Smooth muscle cell (in vitro differentiated cells): ENCODE data around the gene CA10. TPM values are rescaled to one million over a fixed set of nuclear protein-coding genes. Genes with fewer than 3 reads are reported as not detected.

Source experiments
- DNase-seq: peaks from one replicate; lab custom pipeline; 2025; ENCODE audit not compliant: unreplicated experiment; lab: John Stamatoyannopoulos, UW
- H2AFZ ChIP-seq: fragments of 200-600 bp; sonication (generic); 2 replicates; pipeline ENCODE4 v1.6.0; 2016; ENCODE audit warnings: antibody characterized with exemption, low read depth, mild to moderate bottlenecking
- H3F3A ChIP-seq: fragments of 200-600 bp; sonication (generic); 2 replicates; pipeline ENCODE4 v1.6.0; 2017; ENCODE audit warnings: antibody characterized with exemption, low read depth
- H3K27ac ChIP-seq: fragments of 200-600 bp; sonication (generic); 2 replicates; pipeline ENCODE4 v1.5.1; 2016; ENCODE audit warnings: low read depth, mild to moderate bottlenecking
- H3K27me3 ChIP-seq: fragments of 200-600 bp; sonication (generic); 2 replicates; pipeline ENCODE4 v1.6.1; 2016; ENCODE audit warnings: low read depth, mild to moderate bottlenecking
- H3K36me3 ChIP-seq: fragments of 200-600 bp; sonication (generic); 2 replicates; pipeline ENCODE4 v1.5.1; 2016; ENCODE audit warnings: low read depth
- H3K4me1 ChIP-seq: fragments of 200-600 bp; sonication (generic); 2 replicates; pipeline ENCODE4 v1.5.1; 2016; ENCODE audit warnings: low read depth
- H3K4me2 ChIP-seq: fragments of 200-600 bp; sonication (generic); 2 replicates; pipeline ENCODE4 v1.6.0; 2016; ENCODE audit warnings: mild to moderate bottlenecking
- H3K4me3 ChIP-seq: fragments of 200-600 bp; sonication (generic); 2 replicates; pipeline ENCODE4 v1.5.1; 2016; ENCODE audit warnings: mild to moderate bottlenecking
- H3K79me2 ChIP-seq: fragments of 200-600 bp; sonication (generic); 2 replicates; pipeline ENCODE4 v1.6.0; 2016; ENCODE audit warnings: low read depth, mild to moderate bottlenecking
- H3K9ac ChIP-seq: fragments of 200-600 bp; sonication (generic); 2 replicates; pipeline ENCODE4 v1.6.0; 2016; ENCODE audit warnings: low read depth
- H3K9me3 ChIP-seq: fragments of 200-600 bp; sonication (generic); replicated peaks from 2 replicates; pipeline ENCODE4 v1.5.1; 2016; ENCODE audit warnings: low read depth
- H4K20me1 ChIP-seq: fragments of 200-600 bp; sonication (generic); 2 replicates; pipeline ENCODE4 v1.6.0; 2016; ENCODE audit warnings: low read depth
- WGBS: methylation state at CpG from one replicate; pipeline ENCODE4 v1.1.7; 2016; ENCODE audit warnings: low lambda C conversion rate; 5-methylcytosine and 5-hydroxymethylcytosine counted together
- polyA plus RNA-seq: library from polyadenylated mRNA; unstranded; fragments of >200 nt; fragmentation: Nextera tagmentation; extraction: Ambion mirVana; gene quantifications from 2 replicates; pipeline ENCODE4 v1.2.1, GENCODE V29; 2016
- total RNA-seq: library from RNA; depleted of rRNA; stranded (reverse); fragments of >200 nt; gene quantifications from 2 replicates; pipeline ENCODE4 v1.2.3, GENCODE V29; 2014
- TF ChIP-seq, protein P1 (sequence below): fragments of 200-600 bp; sonication (generic); IDR thresholded peaks from 2 replicates; pipeline ENCODE4 v1.5.1; 2017; ENCODE audit warnings: borderline replicate concordance, mild to moderate bottlenecking, antibody characterized with exemption; ENCODE audit not compliant: insufficient read depth, poor library complexity, severe bottlenecking

CA10 gene
- total and polyA plus RNA-seq, 2 experiments from 2014 or later, result 0.54 TPM; not detected in 1

DNA sequence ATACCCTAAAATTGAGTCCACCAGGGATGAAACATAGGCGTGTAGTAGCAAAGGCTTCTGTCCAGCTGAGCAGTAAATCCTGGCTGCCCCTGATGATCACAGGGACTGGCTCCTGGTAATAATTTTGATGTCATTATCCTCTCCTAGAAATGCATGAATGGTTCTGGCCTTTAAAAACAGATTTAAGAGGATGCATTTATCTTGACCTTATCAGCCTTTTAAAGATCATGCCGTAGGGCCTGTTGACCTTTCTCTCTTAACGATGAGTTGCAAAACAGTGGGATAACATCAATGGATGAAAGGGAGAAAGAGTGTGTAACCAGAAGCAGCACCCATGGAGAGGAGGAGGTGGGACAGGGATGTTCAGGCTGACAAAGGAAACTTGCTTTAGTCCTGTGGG lies 128.5 kb downstream of the CA10 start:
- no peaks in the 10 kb centered on the region for H3K9me3 ChIP-seq
- H3K4me1 ChIP-seq, result peaks cover 6% of the 10 kb centered on the region
- no peak overlapping the region for H3K4me2 ChIP-seq
- 17% methylated on average over 3 of the region's 3 CpGs for WGBS
- H3K4me3 ChIP-seq, result no peak overlapping the region
- no peak for DNase-seq
- H3F3A ChIP-seq, result peaks cover 3% of the 10 kb centered on the region
- no peaks in the 10 kb centered on the region for H3K36me3 ChIP-seq
- H2AFZ ChIP-seq, result no peak overlapping the region
- no peaks in the 10 kb centered on the region for H4K20me1 ChIP-seq
- H3K79me2 ChIP-seq, result no peaks in the 10 kb centered on the region
- TF ChIP-seq, protein P1, sequence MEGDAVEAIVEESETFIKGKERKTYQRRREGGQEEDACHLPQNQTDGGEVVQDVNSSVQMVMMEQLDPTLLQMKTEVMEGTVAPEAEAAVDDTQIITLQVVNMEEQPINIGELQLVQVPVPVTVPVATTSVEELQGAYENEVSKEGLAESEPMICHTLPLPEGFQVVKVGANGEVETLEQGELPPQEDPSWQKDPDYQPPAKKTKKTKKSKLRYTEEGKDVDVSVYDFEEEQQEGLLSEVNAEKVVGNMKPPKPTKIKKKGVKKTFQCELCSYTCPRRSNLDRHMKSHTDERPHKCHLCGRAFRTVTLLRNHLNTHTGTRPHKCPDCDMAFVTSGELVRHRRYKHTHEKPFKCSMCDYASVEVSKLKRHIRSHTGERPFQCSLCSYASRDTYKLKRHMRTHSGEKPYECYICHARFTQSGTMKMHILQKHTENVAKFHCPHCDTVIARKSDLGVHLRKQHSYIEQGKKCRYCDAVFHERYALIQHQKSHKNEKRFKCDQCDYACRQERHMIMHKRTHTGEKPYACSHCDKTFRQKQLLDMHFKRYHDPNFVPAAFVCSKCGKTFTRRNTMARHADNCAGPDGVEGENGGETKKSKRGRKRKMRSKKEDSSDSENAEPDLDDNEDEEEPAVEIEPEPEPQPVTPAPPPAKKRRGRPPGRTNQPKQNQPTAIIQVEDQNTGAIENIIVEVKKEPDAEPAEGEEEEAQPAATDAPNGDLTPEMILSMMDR, result no peak
- H3K27ac ChIP-seq, result no peak overlapping the region
- H3K9ac ChIP-seq, result no peak overlapping the region
- H3K27me3 ChIP-seq, result no peaks in the 10 kb centered on the region

DNA sequence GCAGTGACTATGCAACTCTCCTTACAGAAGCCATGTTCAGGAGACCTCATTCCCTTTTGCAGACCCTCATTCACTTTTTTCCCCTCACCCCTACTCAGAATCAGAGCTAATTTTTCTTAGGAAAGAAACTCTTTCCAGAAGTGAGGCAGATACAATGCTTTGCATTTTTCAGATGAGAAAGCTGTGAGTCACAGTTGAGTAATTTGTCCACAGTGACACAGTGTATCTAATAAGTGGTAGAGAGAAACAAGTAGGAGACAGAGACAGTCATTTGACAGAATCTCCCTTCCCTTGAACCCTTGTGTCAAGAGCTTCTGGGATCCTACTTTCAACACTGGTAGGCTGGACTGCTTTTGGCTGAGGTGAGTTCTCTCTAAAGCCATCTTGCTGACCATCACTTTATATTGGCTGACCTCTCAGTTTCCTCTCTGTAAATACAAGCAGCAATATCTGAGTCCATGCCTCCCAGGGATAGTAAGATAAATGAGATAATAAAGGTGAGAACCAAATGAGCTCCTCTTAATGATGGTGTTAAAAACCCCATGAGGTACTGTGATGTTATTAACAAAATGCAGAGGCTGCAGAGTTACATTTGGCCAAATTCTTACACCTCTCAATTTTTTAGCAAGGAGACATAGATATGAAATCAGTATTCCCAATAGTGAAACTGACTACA lies 130.8 kb downstream of the CA10 start:
- DNase-seq, result no peak
- H3K9me3 ChIP-seq, result no peaks in the 10 kb centered on the region
- peak overlapping the region; percentile 40 for H2AFZ ChIP-seq
- peaks cover 3% of the 10 kb centered on the region for H3F3A ChIP-seq
- peak overlapping the region; percentile 38 for H3K9ac ChIP-seq
- H3K79me2 ChIP-seq, result no peaks in the 10 kb centered on the region
- no peaks in the 10 kb centered on the region for H3K4me1 ChIP-seq
- H3K36me3 ChIP-seq, result no peaks in the 10 kb centered on the region
- no peaks in the 10 kb centered on the region for H3K27me3 ChIP-seq
- peak overlapping the region; percentile 87 for H3K27ac ChIP-seq
- H3K4me2 ChIP-seq, result peak overlapping the region; percentile 64
- no peak overlapping the region for H3K4me3 ChIP-seq
- TF ChIP-seq, protein P1, result no peak
- no peaks in the 10 kb centered on the region for H4K20me1 ChIP-seq

DNA sequence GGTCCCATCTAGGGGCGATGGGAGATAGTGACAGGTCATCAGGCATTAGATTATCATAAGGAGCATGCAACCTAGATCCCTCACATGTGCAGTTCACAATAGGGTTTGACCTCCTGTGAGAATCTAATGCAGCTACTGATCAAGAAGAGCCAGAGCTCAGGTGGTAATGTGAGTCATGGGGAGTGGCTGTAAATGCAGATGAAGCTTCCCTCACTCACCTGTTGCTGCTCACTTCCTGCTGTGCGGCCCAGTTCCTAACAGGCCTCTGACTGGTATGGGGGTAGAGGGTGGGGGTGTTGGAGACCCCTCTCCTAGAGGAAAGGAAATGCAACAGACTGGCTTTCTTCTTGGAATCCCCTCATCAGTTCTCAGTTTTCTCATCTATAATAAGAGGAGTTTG lies 131.4 kb downstream of the CA10 start:
- no peak overlapping the region for H2AFZ ChIP-seq

More for the DNA sequence above, 131.4 kb downstream of the CA10 start:
- Histone ChIP-seq H3K4me3 (no peak overlapping the region), H3K4me2 (peak overlapping the region; percentile 64), H3K9me3 (no peaks in the 10 kb centered on the region), H3K9ac (peak overlapping the region; percentile 38), H3F3A (peaks cover 3% of the 10 kb centered on the region), H4K20me1 (no peaks in the 10 kb centered on the region), H3K79me2 (no peaks in the 10 kb centered on the region), H3K4me1 (no peaks in the 10 kb centered on the region), H3K36me3 (no peaks in the 10 kb centered on the region), H3K27me3 (no peaks in the 10 kb centered on the region), H3K27ac (peak overlapping the region; percentile 87)
- TF ChIP-seq, protein P1, result no peak
- no peak for DNase-seq
- 88% methylated on average over 2 of the region's 2 CpGs for WGBS
